Vagina (tissue), 2 donors: ENCODE results near the gene CBFA2T3.

Source experiments
- POLR2AphosphoS5 ChIP-seq, 2 donors: sonication (generic); formaldehyde crosslinking; IDR thresholded peaks; one replicate each; pipeline ENCODE4 v1.9.0; 2017; ENCODE audit warnings: antibody characterized with exemption in 2 of 2, mild to moderate bottlenecking in 2 of 2, low read depth in 1 of 2; ENCODE audit not compliant: insufficient read depth in 1 of 2
- TF ChIP-seq, protein P1 (sequence below), 3 experiments: fragments of 450-650 bp in 2 of 3; fragments of 200-600 bp in 1 of 3; sonication (generic) in 1 of 3; IDR thresholded peaks; one replicate each; pipeline ENCODE4 v1.5.1; 2017 to 2019; ENCODE audit warnings: antibody characterized with exemption in 3 of 3, mild to moderate bottlenecking in 2 of 3, moderate library complexity in 2 of 3

DNA sequence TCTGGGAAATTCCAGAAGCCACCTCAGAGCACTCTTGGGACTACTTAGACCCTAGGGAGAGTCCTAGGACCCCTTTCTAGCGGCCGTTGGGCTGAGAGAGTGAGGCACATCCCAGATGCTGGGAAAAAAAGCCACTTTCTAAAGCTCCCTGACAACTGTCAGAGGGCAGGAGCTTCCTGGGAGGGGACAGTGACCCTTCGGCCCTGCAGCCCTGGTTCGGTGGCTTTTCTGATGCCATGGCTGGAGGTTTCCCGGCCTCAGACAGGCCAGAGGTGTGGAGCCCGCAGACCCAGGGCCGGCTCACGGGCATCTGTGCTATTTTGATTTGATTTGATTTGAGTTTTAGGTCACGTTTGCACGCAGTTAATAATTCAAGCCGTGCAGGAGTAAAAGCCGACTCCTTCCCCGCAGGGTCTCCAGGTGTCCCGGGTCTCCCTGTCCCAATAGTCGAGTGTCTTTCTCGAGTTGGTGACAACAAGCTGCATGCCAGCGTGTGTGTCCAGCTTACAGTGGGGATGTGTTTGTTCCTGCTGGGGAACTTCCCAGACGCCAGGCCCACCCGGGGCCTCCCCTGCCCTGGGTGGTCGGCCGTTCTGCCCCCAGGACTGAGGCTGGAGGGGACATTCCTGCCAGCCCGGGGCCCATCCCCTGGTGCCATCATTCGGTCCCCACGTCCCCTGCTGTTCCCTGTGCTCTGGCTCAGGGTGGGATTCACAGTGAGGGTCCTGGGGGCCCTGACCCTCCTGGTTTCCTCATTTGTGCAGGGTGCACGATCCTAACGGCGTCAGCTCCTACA, 1.0 kb upstream of the CBFA2T3 start:
- no peak for TF ChIP-seq POLR2AphosphoS5 (IDR thresholded peaks at IDR 0.05; ENCODE audit: insufficient read depth in 1 of 2, low read depth in 1 of 2)
- TF ChIP-seq, protein P1, sequence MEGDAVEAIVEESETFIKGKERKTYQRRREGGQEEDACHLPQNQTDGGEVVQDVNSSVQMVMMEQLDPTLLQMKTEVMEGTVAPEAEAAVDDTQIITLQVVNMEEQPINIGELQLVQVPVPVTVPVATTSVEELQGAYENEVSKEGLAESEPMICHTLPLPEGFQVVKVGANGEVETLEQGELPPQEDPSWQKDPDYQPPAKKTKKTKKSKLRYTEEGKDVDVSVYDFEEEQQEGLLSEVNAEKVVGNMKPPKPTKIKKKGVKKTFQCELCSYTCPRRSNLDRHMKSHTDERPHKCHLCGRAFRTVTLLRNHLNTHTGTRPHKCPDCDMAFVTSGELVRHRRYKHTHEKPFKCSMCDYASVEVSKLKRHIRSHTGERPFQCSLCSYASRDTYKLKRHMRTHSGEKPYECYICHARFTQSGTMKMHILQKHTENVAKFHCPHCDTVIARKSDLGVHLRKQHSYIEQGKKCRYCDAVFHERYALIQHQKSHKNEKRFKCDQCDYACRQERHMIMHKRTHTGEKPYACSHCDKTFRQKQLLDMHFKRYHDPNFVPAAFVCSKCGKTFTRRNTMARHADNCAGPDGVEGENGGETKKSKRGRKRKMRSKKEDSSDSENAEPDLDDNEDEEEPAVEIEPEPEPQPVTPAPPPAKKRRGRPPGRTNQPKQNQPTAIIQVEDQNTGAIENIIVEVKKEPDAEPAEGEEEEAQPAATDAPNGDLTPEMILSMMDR (IDR thresholded peaks at IDR 0.05) = no peak
